HepG2 (cell line): Measurements from ENCODE around the gene WDR20. TPM values are rescaled to one million over a fixed set of nuclear protein-coding genes. Genes with fewer than 3 reads are reported as not detected.

Experiments
- ATAC-seq: fragments of 200-7000 bp; cut with Tn5 transposase; 3 replicates; pipeline ENCODE4 v1.9.1; 2020; ENCODE audit warnings: mild to moderate bottlenecking, moderate library complexity
- BruUV-seq: library from RNA; stranded (reverse); fragments of 400-500 nt; replicated peaks from 2 replicates; lab custom pipeline; 2021; lab: Mats Ljungman, UMichigan
- CTCF ChIA-PET: fragments of 300-600 bp; formaldehyde crosslinking; extraction: SDS; loops from one replicate; lab custom pipeline; 2021; ENCODE audit warnings: low total read pairs, inconsistent platforms, low intra/inter-chr PET ratio; lab: Yijun Ruan, JAX
- POLR2A ChIA-PET: fragments of 350-600 bp; sonication (Branson Sonifier 250); formaldehyde crosslinking; loops from one replicate; lab custom pipeline; 2020; ENCODE audit warnings: antibody characterized with exemption, inconsistent platforms; lab: Yijun Ruan, JAX
- DNase-seq: peaks from one replicate; pipeline ENCODE4 v3.0.0-alpha.2; 2015; ENCODE audit warnings: low spot score
- FAIRE-seq: peaks from 3 replicates; lab custom pipeline; 2011; peaks lifted over from hg19 to GRCh38; lab: Jason Lieb, UNC
- H2AFZ ChIP-seq: one replicate; pipeline ENCODE4 v1.6.1; 2011; ENCODE audit warnings: low read length, inconsistent platforms
- H3K27ac ChIP-seq: fragments of 300-600 bp; 3 replicates; pipeline ENCODE4 v1.8.0; 2011; ENCODE audit warnings: mixed run types, mild to moderate bottlenecking, mixed read lengths, low read length, inconsistent platforms; ENCODE audit not compliant: insufficient read depth; ENCODE audit errors: extremely low read length
- H3K27me3 ChIP-seq, 2 experiments: fragments of 200-600 bp in 1 of 2; 2 replicates in 1 of 2; 3 replicates in 1 of 2; pipeline versions ENCODE4 v1.6.0 to v1.8.0; 2011; ENCODE audit warnings: low read length in 2 of 2, mild to moderate bottlenecking in 2 of 2, moderate library complexity in 2 of 2, inconsistent platforms in 1 of 2; ENCODE audit not compliant: insufficient read depth in 2 of 2, control insufficient read depth in 1 of 2
- H3K36me3 ChIP-seq, 2 experiments: fragments of 200-600 bp in 1 of 2; replicated peaks in 1 of 2; 2 replicates in 1 of 2; 3 replicates in 1 of 2; pipeline versions ENCODE4 v1.5.1 to v1.8.0; 2011; ENCODE audit warnings: low read length in 2 of 2, inconsistent platforms in 1 of 2; ENCODE audit not compliant: insufficient read depth in 2 of 2, control insufficient read depth in 1 of 2
- H3K4me1 ChIP-seq: 2 replicates; pipeline ENCODE4 v1.5.1; 2012; ENCODE audit warnings: low read length, inconsistent platforms; ENCODE audit not compliant: insufficient read depth
- H3K4me2 ChIP-seq: 2 replicates; pipeline ENCODE4 v1.6.0; 2011; ENCODE audit warnings: low read depth, low read length, inconsistent platforms
- H3K4me3 ChIP-seq, 3 experiments: fragments of 200-600 bp in 1 of 3; sonication (generic), shearing (Covaris generic) in 1 of 3; replicated peaks in 1 of 3; 2 replicates each; pipeline ENCODE4 v1.5.1; 2011 to 2016; ENCODE audit warnings: low read length in 3 of 3, inconsistent platforms in 2 of 3, low read depth in 2 of 3, mild to moderate bottlenecking in 2 of 3, control low read depth in 1 of 3, mixed read lengths in 1 of 3; ENCODE audit not compliant: insufficient read depth in 1 of 3
- H3K79me2 ChIP-seq: one replicate; pipeline ENCODE4 v1.6.1; 2011; ENCODE audit warnings: low read length, inconsistent platforms; ENCODE audit not compliant: insufficient read depth
- H3K9ac ChIP-seq: 2 replicates; pipeline ENCODE4 v1.6.0; 2011; ENCODE audit warnings: mild to moderate bottlenecking, low read depth, low read length, inconsistent platforms; ENCODE audit not compliant: insufficient read depth
- H3K9me3 ChIP-seq: 2 replicates; pipeline ENCODE4 v1.5.1; 2012; ENCODE audit warnings: mild to moderate bottlenecking, low read length
- H4K20me1 ChIP-seq: 2 replicates; pipeline ENCODE4 v1.6.0; 2011; ENCODE audit warnings: inconsistent platforms, mild to moderate bottlenecking, low read length, moderate library complexity; ENCODE audit not compliant: insufficient read depth
- ARNT ChIP-seq: fragments of 450-650 bp; IDR thresholded peaks from 2 replicates; pipeline ENCODE4 v1.6.1; 2017
- GABPB1 ChIP-seq: IDR thresholded peaks from 2 replicates; pipeline ENCODE4 v1.6.1; 2016; ENCODE audit warnings: mild to moderate bottlenecking, missing genetic modification reagents, moderate library complexity, missing compliant biosample characterization
- GLI4 ChIP-seq: sonication (generic); formaldehyde crosslinking; IDR thresholded peaks from 2 replicates; pipeline ENCODE4 v1.5.1; 2020; ENCODE audit warnings: missing genetic modification reagents, mild to moderate bottlenecking, moderate library complexity, borderline replicate concordance
- HNRNPLL ChIP-seq: fragments of 200-400 bp; formaldehyde crosslinking; IDR thresholded peaks from 2 replicates; pipeline ENCODE4 v1.6.1; 2017; ENCODE audit warnings: mild to moderate bottlenecking, low read depth, low read length; ENCODE audit not compliant: poor library complexity, severe bottlenecking
- JUN ChIP-seq: sonication (generic); formaldehyde crosslinking; IDR thresholded peaks from 2 replicates; pipeline ENCODE4 v1.4.0; 2020; ENCODE audit warnings: mild to moderate bottlenecking, missing genetic modification reagents
- KMT2A ChIP-seq: sonication (generic); formaldehyde crosslinking; IDR thresholded peaks from 2 replicates; pipeline ENCODE4 v1.4.0; 2020; ENCODE audit warnings: missing genetic modification reagents
- NFE2L2 ChIP-seq: fragments of 150-350 bp; IDR thresholded peaks from 2 replicates; pipeline ENCODE4 v1.6.1; 2014; ENCODE audit warnings: low read length
- POLR2A ChIP-seq, 2 experiments: IDR thresholded peaks; 2 replicates each; pipeline ENCODE4 v1.6.1; 2011; ENCODE audit warnings: low read depth in 2 of 2, low read length in 2 of 2, mild to moderate bottlenecking in 1 of 2, moderate library complexity in 1 of 2; ENCODE audit not compliant: insufficient read depth in 1 of 2
- RARA ChIP-seq: IDR thresholded peaks from 2 replicates; pipeline ENCODE4 v1.6.1; 2016; ENCODE audit warnings: missing genetic modification reagents, missing compliant biosample characterization
- SMAD1 ChIP-seq: sonication (generic); formaldehyde crosslinking; IDR thresholded peaks from 2 replicates; pipeline ENCODE4 v1.4.0; 2020; ENCODE audit warnings: missing genetic modification reagents, low read depth, mild to moderate bottlenecking, borderline replicate concordance
- SOX13 ChIP-seq, 3 experiments: fragments of 450-650 bp in 1 of 3; sonication (generic) in 1 of 3; formaldehyde crosslinking in 1 of 3; IDR thresholded peaks in 2 of 3; conservative IDR thresholded peaks in 1 of 3; 2 replicates each; pipeline versions ENCODE4 v1.5.0 to v1.6.1; 2016 to 2020; ENCODE audit warnings: antibody characterized with exemption in 1 of 3, mild to moderate bottlenecking in 1 of 3, missing compliant biosample characterization in 1 of 3, missing genetic modification reagents in 1 of 3, moderate library complexity in 1 of 3
- WGBS: methylation state at CpG from one replicate; pipeline ENCODE4 v1.1.6; 2017; ENCODE audit warnings: low lambda C conversion rate; 5-methylcytosine and 5-hydroxymethylcytosine counted together
- in situ Hi-C: cut with HindIII; loops from 2 replicates; pipeline ENCODE4 v1.10.0; 2017; ENCODE audit warnings: low pct_unique_long_range_greater_than_20kb; ENCODE audit not compliant: extremely low pct_ligation_motif_present
- intact Hi-C: fragments of 100-400 bp; cut with micrococcal nuclease; formaldehyde crosslinking; loops from one replicate; pipeline ENCODE4 v1.10.0; 2022; ENCODE audit not compliant: unreplicated experiment
- polyA plus RNA-seq, 8 experiments: library from polyadenylated mRNA; depleted of rRNA in 3 of 8; stranded (reverse) in 7 of 8; unstranded in 1 of 8; fragments of >200 nt; fragmentation: Illumina TruSeq in 4 of 8; extraction: Trizol in 4 of 8; gene quantifications; 2 replicates each; pipeline versions ENCODE4 v1.2.1 to v1.2.3, GENCODE V29; 2011 to 2016; ENCODE audit warnings: low read depth in 4 of 8, missing spikeins in 1 of 8, mixed read lengths in 1 of 8; ENCODE audit not compliant: insufficient read depth in 1 of 8
- total RNA-seq, 5 experiments: library from RNA; depleted of rRNA; stranded (reverse); fragments of >200 nt; fragmentation: Illumina TruSeq; extraction: Trizol; gene quantifications; 2 replicates each; pipeline ENCODE4 v1.2.3, GENCODE V29; 2016; ENCODE audit warnings: low read depth in 1 of 5

WDR20 gene
- total and polyA plus RNA-seq, 2 of the 13 experiments (the other 11 are each of a cell fraction or from before 2014, with no cell fraction given), result 10.4 to 23.2 TPM

DNA sequence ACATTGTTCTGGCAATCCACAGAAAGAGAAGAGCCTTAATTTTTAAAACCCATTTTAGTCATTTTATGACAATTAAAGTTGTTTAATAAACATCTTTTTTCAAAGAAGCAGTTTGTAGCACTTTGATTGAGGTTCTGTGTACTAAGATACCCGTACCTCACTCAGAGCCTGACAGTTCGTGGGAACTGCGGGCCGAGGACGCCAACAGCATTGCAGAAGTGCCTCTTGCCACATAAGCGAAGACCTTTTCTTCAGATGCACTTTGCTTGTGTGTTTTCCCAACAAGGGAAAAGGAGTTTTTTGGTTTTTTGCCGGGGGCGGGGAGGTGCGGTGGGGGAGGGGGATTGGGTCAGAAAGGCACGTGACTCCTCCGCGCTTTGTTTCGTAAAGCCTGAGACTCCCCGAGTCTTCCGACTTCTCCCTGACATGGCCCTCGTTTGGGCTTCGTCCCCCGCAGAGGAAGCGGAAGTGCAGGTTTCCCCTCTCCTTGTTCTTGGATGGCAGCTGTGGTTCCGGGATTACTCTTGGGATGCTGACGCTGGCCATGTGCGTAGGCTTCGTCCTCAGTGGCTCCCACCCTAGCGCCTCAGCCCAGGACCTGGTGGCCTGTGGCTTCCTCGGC, 70.8 kb downstream of the WDR20 start (continued):
- no peak for TF ChIP-seq SMAD1 (CRISPR knock-in tag)
- TF ChIP-seq GABPB1 (CRISPR knock-in tag), result no peak
- no peak for TF ChIP-seq NFE2L2
- TF ChIP-seq POLR2A (IDR thresholded peaks at IDR 0.05; ENCODE audit: insufficient read depth in 1 of 2, low read depth in 2 of 2, low read length in 2 of 2), result no peak
- TF ChIP-seq, all 625 proteins: peak for 0

DNA sequence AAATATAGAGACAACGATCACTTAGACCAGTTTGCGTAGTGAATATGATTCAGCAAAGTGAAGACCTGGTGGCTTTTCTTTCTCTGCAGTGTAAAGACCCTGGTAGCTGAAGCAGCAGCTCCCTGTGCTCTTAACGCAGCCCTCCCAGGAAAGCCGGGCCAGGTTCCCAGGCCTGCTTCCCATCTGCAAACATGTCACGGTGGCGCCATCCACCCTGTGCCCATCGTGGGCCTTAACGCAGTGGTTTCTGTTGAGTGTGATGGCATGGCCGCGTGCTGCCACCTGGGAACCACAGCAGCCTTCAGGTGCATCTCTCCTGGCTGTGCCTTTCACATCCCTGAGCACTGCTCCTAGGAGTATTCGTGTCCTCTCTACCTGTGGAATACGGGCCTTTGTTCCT, 71.5 kb downstream of the WDR20 start:
- H3K4me1 ChIP-seq, result no peaks in the 10 kb centered on the region
- WGBS, result 95% methylated on average over 12 of the region's 12 CpGs
- DNase-seq (no peak), FAIRE-seq (no peak), ATAC-seq (no peak)
- no TSS peak for BruUV-seq
- in situ Hi-C loops, result no loop called here
- H3K36me3 ChIP-seq, result peaks cover 14 to 35% of the 10 kb centered on the region in 2 experiments
- intact Hi-C loops, result no loop called here
- H3K4me2 ChIP-seq, result no peak overlapping the region
- H3K27me3 ChIP-seq, result no peaks in the 10 kb centered on the region
- H3K27ac ChIP-seq, result no peak overlapping the region
- H3K9ac ChIP-seq, result no peak overlapping the region
- no peak for TF ChIP-seq HNRNPLL
- TF ChIP-seq GLI4 (CRISPR knock-in tag), result no peak
- TF ChIP-seq RARA (CRISPR knock-in tag), result no peak
- TF ChIP-seq KMT2A, result no peak
- no peak for TF ChIP-seq JUN (CRISPR knock-in tag)
- no peak for TF ChIP-seq ARNT
- TF ChIP-seq SOX13 (IDR thresholded peaks at IDR 0.05), result no peak
- no peak for TF ChIP-seq SOX13 (CRISPR knock-in tag; conservative IDR thresholded peaks at IDR 0.05 in 1 of 2, IDR thresholded peaks at IDR 0.05 in 1 of 2)
- peaks cover 2% of the 10 kb centered on the region for H3K79me2 ChIP-seq
- ChIA-PET CTCF (no interaction called here), POLR2A (no interaction called here)
- H3K9me3 ChIP-seq, result no peaks in the 10 kb centered on the region
- H4K20me1 ChIP-seq, result no peaks in the 10 kb centered on the region
- no peak overlapping the region for H2AFZ ChIP-seq
- no peak overlapping the region for H3K4me3 ChIP-seq
